Activated CD4-positive, alpha-beta T cell treated with anti-CD3 and anti-CD28 coated beads, Interleukin-2, amount 50 U/mL, for 4 hours (primary cell): ENCODE data around the gene CLDND1.

ENCODE experiments used
- DNase-seq, 2 experiments: peaks; one replicate each; pipeline ENCODE4 v3.0.0-alpha.2; 2020

The CLDND1 gene

DNA sequence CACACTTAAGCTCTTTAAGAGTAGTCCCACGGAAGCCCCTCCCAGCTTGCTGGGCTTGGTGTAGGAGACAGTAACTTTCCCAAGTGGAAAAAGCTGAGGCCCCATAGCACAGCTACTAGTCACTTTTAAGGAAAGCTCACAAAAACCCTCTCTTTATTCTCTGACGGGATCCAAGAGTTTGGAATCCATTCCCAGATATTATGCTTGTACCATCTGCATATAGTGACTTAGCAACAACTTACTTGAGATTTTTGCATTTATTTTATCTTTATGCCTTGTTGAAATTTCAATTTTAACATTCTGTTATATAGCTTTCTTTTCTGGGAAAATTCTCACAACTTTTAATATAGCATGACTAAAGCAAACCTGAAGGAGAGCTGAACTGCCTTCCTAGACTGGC is 28.5 kb upstream of the CLDND1 start:
- DNase-seq = no peak

DNA sequence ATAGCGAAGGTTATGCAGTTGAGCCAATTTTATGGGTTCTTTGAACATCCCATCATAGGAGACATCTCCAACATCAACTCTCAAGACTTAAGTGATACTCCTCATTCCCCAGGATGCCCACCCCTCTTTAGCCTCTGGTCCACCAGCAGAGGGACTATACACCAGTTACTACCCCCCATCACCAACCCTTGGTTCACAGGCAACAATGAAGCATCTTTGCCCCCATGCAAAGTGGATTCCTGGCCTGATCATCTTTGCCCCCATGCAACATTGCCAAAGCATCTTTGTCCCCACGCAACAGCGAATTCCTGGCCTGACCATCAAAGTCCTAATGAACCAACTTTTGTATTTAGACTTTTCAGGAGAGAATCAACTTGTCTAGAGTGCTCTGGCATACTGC is 28.1 kb upstream of the CLDND1 start:
- DNase-seq = no peak

DNA sequence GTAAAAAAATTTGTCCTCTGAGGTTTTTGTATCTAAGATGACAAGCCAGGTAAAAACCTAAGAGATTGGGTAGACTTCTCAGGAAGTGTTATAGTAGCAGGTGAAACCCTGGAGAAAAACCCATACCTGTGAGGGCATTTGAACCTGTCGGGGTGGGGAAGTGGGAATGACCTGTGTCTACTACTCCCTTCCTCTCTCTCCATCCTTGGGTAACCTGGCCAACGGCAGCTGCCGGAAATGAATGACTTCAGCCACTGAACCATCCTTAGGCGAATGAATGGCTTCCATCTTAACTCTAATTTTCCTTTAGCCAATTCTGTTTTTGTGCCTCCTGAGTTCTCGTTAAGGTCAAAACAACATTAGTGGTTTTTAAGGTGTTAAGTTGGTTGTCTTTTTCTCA is 25.8 kb upstream of the CLDND1 start:
- DNase-seq = no peak

DNA sequence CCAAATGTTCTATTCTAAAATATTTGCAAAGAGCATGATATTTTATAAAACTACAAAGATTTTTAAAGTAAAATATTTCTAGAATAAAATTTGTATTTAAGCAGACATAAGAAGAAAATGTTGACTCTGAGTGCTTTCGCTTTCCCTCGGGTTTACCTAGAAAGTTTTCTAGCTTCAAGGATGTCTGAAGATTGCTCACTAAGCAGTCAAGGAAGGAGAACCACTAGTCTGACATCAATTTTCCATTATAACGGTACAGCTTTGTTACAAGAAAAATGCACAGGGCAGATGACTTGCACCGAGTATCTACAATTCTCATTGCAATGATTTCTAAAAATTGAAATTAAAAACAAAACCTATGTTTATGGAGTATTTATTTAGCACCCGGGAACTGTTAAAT is 23.2 kb upstream of the CLDND1 start:
- DNase-seq = no peak

DNA sequence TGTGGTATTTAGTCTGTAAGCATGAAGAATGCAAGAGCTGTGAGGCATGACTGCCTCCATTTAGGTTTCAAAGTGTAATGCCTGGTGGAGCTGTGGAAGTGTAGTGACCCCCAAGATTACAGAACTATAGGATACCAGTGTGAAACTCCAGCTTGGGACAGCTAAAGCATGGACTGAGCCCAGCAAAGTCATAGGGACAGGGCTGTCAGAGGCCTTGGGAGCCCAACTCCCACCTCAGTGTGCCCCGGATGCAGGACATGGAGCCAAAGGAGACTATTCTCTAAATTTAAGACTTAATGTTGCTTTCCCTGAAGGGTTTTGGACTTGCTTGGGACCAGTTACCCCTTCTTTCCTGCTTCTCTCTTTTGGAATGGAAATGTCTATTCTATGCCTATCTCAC is 19.9 kb upstream of the CLDND1 start:
- no peak for DNase-seq

DNA sequence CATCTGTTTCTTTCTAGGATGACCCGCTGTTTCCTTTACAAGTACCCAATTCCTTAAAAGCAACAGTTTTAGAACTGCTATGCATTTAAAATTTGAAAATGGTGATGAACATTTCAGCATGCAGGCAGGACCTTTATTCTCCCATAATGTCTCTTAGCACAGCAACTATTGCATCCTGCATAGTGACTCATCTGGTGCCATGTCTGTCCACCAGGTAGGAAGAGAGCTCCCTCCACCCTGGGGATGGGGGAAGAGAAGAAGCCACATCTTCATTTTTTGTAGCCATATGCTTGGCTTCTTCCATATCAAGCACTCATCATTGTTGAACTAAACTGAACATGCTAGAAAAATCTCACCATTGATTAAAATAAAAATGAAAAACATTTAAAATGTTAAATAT is 19.0 kb upstream of the CLDND1 start:
- no peak for DNase-seq

DNA sequence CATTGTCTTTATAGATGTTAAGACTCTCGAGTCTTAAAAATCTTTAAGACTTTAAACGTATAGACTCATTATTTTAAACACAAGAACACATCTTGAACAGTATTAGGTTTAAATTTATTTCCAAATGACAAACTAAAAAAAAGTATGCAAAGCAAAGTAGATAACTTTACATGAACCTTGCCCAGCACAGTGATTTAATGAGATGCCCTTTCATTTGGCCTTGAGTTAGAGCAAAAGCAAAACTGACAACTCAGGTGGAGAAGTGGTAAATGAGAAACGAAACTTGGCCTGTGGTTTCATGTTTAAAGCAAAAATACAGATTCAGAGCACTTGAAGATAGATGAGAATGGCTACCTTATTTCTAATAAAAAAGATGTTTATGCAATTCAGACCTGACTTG is 17.6 kb upstream of the CLDND1 start:
- DNase-seq = no peak

DNA sequence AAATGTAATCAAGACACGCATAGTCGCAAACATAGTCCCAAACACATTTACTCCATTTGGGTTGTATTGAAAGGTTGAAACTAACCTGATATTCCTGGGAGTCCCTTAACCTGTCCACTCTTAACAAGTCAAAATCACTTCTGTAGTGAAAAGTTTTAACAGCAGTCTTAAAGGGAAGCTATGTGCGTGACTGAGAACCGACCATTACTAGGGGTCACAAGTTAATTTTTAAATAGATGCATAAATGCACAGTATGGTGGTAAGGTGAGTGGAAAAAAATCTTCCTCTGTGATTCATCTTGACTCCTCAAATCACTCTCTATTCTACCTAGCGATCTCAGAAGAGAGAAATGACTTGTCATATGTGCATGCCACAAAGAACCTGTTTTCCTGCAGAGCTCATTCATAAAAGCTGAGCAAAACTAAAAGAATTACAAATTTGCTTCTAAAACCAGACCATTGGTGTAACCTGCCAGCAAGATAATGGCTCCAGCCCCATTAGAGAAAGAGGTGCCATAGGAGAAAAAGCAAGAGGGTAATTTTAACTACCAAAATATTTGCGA is 13.8 kb upstream of the CLDND1 start:
- DNase-seq = no peak

DNA sequence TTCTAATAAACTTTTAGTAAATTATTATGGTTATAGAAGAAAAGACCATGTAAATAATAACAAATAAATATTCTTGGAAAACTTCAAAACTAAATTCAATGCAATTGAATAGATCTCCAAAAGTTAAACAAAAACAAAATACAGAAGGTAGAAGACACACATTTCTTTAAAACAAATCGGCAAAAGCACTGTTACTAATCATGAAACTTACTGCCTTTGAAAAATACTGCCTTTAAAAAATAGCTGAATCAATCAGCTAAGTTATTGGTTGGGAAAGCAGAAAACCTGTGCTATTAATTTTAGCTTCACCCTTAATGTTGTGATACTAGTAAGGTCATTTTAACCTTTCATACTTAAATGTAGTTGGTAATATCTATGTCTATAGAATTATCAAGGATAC is 12.0 kb upstream of the CLDND1 start:
- DNase-seq = no peak

DNA sequence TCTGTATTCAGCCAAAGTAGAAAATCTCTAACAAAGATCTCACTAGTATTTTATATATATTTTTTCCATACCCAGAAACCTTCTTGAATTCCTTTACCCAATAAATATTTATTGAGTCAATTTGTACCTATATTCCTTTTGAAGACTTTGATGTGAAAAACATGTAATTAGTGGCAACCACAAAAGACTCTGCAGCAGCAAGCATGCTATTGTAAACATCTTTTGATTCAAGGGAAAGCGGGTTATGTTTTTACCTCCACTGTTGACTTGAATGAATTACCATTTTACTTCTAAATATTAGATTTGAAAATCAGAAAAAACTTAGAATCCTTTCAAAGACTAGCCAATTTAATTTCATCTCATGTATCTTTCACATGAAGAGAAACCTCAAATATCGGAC is 11.5 kb upstream of the CLDND1 start:
- no peak for DNase-seq

DNA sequence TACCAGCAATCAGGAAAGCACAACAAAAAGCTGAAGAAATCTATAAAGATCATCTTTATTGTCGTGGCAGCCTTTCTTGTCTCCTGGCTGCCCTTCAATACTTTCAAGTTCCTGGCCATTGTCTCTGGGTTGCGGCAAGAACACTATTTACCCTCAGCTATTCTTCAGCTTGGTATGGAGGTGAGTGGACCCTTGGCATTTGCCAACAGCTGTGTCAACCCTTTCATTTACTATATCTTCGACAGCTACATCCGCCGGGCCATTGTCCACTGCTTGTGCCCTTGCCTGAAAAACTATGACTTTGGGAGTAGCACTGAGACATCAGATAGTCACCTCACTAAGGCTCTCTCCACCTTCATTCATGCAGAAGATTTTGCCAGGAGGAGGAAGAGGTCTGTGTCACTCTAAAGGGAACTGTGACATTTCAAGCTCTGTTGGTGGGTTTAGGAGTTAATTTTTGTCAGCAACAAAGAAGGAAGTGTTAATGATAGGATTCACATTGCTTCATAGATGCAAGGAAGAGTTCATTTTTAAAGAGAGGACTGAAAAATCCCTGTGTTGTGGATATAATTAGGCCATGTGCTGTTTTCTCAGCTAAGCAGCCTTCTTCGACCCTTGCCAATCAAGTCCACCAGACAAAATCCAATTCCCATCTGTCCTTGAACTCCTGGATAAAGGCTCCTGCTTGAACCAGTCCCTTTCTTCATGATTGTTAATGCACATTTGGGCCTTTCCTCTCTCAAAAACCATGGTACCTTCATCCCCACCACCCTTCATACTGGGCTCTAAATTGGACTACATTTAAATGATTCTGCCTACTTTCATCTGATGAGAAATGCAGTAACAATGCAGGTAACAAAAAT is 10.2 kb upstream of the CLDND1 start:
- DNase-seq = no peak

DNA sequence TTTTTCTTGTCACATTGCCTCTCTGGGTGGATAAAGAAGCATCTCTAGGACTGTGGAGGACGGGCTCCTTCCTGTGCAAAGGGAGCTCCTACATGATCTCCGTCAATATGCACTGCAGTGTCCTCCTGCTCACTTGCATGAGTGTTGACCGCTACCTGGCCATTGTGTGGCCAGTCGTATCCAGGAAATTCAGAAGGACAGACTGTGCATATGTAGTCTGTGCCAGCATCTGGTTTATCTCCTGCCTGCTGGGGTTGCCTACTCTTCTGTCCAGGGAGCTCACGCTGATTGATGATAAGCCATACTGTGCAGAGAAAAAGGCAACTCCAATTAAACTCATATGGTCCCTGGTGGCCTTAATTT is 9.6 kb upstream of the CLDND1 start:
- DNase-seq = no peak

DNA sequence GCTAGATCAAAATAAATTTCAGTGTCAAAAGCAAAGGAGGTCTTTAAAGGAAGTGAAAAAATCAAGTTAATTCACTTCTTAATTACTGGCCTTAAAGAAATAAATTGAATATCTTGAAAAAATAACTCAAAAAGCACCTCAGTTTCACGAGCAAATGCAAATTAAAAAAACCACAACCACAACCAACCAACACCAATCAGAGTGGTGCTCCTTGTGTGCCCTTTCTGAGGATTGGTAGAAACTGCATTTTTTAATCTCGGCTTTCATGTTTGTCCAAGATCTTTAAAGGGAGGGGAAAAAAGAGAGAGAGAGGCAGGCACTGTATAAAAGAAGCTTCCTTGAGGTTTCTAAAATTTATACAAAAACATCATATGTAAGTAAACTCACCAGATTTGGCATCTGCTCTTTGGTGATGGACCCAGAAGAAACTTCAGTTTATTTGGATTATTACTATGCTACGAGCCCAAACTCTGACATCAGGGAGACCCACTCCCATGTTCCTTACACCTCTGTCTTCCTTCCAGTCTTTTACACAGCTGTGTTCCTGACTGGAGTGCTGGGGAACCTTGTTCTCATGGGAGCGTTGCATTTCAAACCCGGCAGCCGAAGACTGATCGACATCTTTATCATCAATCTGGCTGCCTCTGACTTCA is 9.0 kb upstream of the CLDND1 start, which contains the start of gene GPR15:
GPR15 (plus strand) TSS at position 357 of the 653 bp plus-strand sequence; CDS start at position 413, 56 bp downstream.
- no peak for DNase-seq

DNA sequence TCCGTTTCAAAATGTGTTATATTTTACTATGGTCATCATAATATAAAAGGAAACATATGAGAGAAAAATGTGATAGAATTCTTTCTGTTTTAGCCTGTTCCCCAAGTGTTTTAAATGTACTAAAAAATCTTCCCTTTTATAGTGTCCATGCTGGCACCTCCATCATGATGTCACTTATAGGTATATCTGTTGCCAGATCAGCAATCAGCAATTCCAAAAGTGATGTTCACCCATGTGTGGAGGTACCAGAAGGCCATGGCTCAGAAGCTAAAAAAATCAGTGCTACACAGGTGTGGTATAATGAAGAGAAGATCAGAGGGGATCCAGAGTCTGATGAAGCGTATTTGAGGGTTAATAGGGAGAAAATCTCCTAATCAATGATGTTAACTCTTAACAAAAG is 8.0 kb upstream of the CLDND1 start:
- no peak for DNase-seq

DNA sequence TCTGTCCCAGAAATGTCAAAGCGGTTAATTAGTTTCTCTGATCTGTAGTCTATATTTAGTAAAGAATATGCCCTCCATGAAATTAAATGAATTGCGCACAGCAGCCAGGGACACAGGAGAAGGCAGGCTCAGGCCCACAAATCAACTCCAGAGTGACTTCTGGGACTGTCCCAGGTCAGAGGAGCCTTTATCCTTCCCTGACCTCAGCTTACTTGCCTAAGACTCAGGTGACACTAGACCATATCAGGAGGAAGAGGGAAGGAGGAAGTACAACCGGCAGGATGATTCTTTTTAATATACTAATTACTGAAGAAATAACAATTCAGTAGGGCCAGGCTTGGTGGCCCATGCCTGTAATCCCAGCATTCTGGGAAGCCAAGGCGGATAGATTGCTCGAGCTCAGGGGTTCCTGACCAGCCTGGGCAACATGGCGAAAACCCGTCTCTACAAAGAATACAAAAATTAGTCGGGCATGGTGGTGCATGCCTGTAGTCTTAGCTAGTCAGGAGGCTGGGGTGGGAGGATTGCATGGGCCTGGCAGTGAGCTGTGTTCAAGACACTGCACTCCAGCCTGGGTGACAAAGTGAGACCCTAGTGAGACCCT is 7.3 kb upstream of the CLDND1 start:
- no peak for DNase-seq

DNA sequence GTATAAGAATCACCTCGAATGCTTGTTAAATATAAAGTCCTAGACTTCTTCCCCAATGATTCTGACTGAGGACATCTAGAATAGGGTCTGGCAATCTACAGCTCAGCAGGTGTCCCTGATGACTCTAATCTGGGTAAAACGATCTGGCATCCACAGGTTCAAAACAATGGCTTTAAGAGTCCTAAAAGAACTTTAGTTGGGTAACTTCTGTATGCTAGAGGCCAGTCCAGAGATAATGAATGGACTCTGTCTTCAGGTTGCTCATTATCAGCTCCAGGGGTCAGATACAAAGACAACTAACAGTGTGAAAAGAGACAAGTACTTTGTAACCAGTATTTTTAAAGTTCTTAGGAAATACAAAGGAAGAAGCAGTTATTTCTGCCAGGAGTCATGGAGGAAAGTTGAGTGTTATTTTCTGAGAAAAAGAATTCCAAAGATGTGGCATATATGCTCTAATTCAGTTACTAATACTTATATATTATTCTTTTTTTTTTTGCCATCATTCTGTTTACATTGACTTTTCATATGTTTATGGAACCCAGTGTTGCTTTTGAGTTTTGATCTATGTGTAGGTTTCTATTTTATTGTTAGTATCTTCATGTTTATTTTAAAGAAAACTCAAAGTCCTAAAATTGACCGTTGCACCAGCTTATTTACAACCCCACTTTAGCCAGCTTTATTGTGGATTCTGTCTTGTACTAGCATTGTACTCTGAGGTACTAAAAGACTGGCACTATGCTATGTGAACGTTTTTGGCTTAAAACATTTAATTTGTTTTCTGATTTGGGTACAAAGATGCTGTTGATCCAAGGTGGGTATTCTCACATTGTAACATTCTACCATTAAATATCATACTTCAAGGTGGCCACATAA is 6.0 kb upstream of the CLDND1 start:
- no peak for DNase-seq

DNA sequence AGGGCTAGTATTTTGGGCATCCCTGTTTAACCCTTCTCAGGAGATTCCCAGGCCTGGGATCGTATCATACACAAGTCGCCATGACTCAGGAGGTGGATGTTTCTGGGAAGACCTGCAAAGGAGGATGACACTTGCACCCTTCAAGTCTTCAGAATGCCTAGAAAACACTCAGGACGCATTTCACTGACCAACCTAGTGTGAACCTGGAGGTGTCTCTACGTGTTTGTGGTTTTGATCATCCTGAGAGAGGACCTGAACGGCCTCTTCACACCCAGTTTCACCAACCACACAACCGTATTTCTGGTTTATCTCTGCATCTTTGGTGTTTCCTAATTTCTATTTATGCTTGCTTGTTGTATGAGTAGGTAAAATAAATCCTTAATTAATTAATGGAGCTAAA is 2.8 kb upstream of the CLDND1 start:
- no peak for DNase-seq

DNA sequence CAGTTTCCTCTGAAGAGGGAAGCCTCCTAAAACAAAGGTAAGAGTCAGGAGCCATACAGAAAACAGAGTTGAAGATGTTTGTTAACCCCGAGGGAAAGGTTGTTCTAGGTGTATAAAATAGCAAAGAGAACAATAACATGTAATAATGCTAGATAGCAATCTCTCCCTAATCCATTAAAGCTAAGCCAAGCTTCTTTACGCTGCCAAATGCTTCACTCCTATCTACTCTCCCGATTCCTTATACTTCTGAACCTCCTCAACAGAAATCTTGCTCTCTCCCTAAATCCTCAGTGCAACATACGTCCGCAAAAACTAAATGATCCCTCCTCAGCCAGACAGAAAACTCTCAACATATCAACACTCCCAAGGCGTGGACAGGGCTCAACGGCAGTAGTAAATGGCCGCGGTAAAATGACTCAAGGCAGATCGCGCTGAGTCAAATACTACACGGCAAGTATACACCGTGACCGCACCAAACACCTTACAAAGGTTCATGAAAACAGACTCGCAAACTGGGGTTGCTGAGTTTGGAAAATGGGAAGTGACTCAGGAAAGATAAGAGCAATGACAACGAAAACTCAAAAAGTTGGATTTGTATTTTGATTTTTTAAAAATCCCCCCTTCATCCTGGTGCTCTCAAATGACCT is 682 bp downstream of the CLDND1 start:
- peak; percentile 40 to 42 for DNase-seq

DNA sequence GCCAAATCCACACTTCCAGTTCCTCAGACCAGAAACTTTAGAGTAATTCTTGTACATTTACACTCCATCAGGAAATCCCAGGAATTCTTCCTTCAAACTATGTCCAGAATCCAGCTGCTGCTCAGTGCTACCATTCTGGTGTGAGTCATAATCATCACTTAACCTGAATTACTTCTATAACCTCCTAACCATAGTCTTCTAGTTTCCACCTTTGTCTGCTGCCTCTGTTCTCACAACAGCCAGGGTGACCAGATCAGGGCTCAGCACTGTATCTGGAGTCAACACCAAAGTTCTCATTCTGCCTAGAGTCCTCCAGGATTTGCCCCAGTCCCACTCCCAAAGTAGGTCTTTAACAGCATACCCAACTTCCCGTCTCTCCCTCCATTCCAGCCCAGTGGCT is 3.4 kb downstream of the CLDND1 start:
- DNase-seq = no peak

DNA sequence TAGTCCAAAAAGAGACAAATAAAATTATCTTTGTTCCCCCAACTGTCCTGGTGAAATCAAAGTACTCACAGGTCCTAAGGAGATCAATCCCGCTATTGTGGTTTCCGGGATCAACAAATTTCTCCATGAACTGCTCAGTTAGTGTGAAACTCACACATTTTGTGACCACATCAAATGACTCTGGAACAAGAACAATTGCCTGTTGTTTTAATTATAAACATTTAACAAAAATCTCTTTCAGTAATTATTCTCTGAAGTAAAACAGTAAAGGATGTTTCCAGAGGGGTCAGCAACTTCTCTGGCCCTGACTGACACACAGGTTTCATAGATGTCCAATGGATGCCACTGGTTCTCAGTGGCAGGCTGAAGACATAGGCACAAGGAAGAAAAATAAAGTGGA is 3.9 kb downstream of the CLDND1 start:
- no peak for DNase-seq

DNA sequence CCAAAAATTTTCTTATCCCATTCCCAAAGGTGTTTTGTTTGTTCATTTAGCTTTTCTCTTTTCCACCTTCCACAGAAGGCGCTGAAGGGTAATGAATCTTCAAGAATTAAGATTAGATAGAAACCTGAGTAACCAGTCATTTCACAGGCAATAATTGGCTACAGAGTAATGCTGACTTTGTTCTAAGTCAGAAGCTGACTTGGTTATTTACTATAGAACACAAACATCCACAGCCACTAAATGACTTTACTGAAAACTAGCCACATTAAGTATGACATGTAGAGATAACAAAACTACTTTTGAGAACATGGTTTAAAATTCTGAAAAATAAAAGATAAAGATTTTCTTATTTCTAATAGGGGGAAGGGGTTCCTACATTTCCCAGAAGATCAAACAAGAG is 7.8 kb downstream of the CLDND1 start:
- DNase-seq = no peak

DNA sequence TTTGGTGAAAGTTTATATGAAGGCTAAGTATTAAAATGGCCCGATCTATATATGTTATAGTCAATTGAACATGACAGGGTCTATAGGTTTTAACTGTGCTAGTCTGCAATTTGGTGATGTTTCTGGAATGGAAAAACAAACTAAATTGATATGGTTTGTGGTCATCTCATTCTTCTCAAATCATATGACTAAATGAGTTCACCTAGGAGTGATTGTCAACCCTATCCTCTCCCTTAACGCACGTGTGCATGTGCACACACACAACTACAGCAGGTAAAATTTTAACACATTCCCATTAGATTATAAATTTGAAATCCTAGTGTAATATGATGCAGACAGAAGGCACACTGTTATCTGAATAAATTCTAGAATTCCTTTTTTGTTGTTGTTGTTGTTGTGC is 9.0 kb downstream of the CLDND1 start:
- no peak for DNase-seq
